Endothelial cell of umbilical vein (primary cell): ENCODE measurements around the gene LIMCH1. TPM values are rescaled to one million over a fixed set of nuclear protein-coding genes. Genes with fewer than 3 reads are reported as not detected.

Experiments
- BruUV-seq: library from RNA; stranded (reverse); fragments of 400-500 nt; replicated peaks from 2 replicates; lab custom pipeline; 2021; lab: Mats Ljungman, UMichigan
- CTCF ChIA-PET: fragments of 300-600, 350-600 bp; sonication (Branson Sonifier 250); formaldehyde crosslinking; loops from one replicate; lab custom pipeline; 2021; ENCODE audit warnings: antibody characterized with exemption, inconsistent platforms; lab: Charles Lee
- POLR2A ChIA-PET: fragments of 300-600, 350-600 bp; sonication (Branson Sonifier 250); formaldehyde crosslinking; loops from one replicate; lab custom pipeline; 2021; ENCODE audit warnings: antibody characterized with exemption, inconsistent platforms; lab: Charles Lee
- DNase-seq: peaks from one replicate; pipeline ENCODE4 v3.0.0-alpha.2; 2011; ENCODE audit warnings: low read depth, low spot score
- FAIRE-seq: peaks from 2 replicates; lab custom pipeline; 2011; peaks lifted over from hg19 to GRCh38; lab: Jason Lieb, UNC
- H2AFZ ChIP-seq: 2 replicates; pipeline ENCODE4 v1.6.0; 2012; ENCODE audit warnings: low read depth, low read length, control low read depth, inconsistent platforms
- H3K27ac ChIP-seq: 2 replicates; pipeline ENCODE4 v1.5.1; 2011; ENCODE audit warnings: low read depth, mild to moderate bottlenecking, control low read depth, low read length, moderate library complexity; ENCODE audit not compliant: insufficient read depth
- H3K27me3 ChIP-seq, 2 experiments: 2 replicates each; pipeline versions ENCODE4 v1.6.0 to v1.6.1; 2011; ENCODE audit warnings: low read length in 2 of 2, mixed read lengths in 1 of 2; ENCODE audit not compliant: control insufficient read depth in 2 of 2, insufficient read depth in 2 of 2
- H3K36me3 ChIP-seq, 2 experiments: 2 replicates in 1 of 2; 3 replicates in 1 of 2; pipeline ENCODE4 v1.5.1; 2011; ENCODE audit warnings: low read length in 2 of 2, mild to moderate bottlenecking in 1 of 2, moderate library complexity in 1 of 2; ENCODE audit not compliant: control insufficient read depth in 2 of 2, insufficient read depth in 2 of 2; ENCODE audit errors: extremely low read depth in 1 of 2
- H3K4me1 ChIP-seq: 3 replicates; pipeline ENCODE4 v1.5.1; 2011; ENCODE audit warnings: mild to moderate bottlenecking, low read length; ENCODE audit not compliant: control insufficient read depth, insufficient read depth; ENCODE audit errors: extremely low read depth
- H3K4me2 ChIP-seq: 2 replicates; pipeline ENCODE4 v1.6.1; 2011; ENCODE audit warnings: low read length, control low read depth, mixed read lengths; ENCODE audit not compliant: insufficient read depth
- H3K4me3 ChIP-seq, 3 experiments: fragments of 200-600 bp in 1 of 3; sonication (generic), shearing (Covaris generic) in 1 of 3; replicated peaks in 1 of 3; 2 replicates each; pipeline ENCODE4 v1.5.1; 2011 to 2016; ENCODE audit warnings: control low read depth in 3 of 3, low read length in 3 of 3, mild to moderate bottlenecking in 2 of 3, inconsistent platforms in 1 of 3, low read depth in 1 of 3, moderate library complexity in 1 of 3; ENCODE audit not compliant: insufficient read depth in 1 of 3
- H3K79me2 ChIP-seq: 2 replicates; pipeline ENCODE4 v1.6.0; 2012; ENCODE audit warnings: low read length, inconsistent platforms; ENCODE audit not compliant: control insufficient read depth, insufficient read depth
- H3K9ac ChIP-seq: replicated peaks from 2 replicates; pipeline ENCODE3; 2011; ENCODE audit warnings: low read length, control low read depth; ENCODE audit not compliant: insufficient read depth; ENCODE audit errors: extremely low read depth
- H3K9me1 ChIP-seq: replicated peaks from 3 replicates; pipeline ENCODE4 v1.6.0; 2011; ENCODE audit warnings: mild to moderate bottlenecking, low read length; ENCODE audit not compliant: control insufficient read depth, insufficient read depth; ENCODE audit errors: extremely low read depth
- H3K9me3 ChIP-seq: replicated peaks from 2 replicates; pipeline ENCODE4 v1.5.1; 2012; ENCODE audit warnings: low read length, inconsistent platforms; ENCODE audit not compliant: control insufficient read depth, insufficient read depth
- H4K20me1 ChIP-seq: replicated peaks from 2 replicates; pipeline ENCODE3; 2011; ENCODE audit warnings: mild to moderate bottlenecking, low read length; ENCODE audit not compliant: control insufficient read depth, insufficient read depth; ENCODE audit errors: extremely low read depth
- EZH2 ChIP-seq: IDR thresholded peaks from 2 replicates; pipeline ENCODE4 v1.6.1; 2012; ENCODE audit warnings: borderline replicate concordance, low read depth, mild to moderate bottlenecking, moderate library complexity, low read length, inconsistent platforms; ENCODE audit not compliant: severe bottlenecking
- FOS ChIP-seq: IDR thresholded peaks from 2 replicates; pipeline ENCODE4 v1.6.1; 2011; ENCODE audit warnings: mild to moderate bottlenecking, low read length, moderate library complexity, borderline replicate concordance; ENCODE audit not compliant: insufficient read depth
- GATA2 ChIP-seq: IDR thresholded peaks from 2 replicates; pipeline ENCODE4 v1.7.0; 2011; ENCODE audit warnings: low read depth, mild to moderate bottlenecking, moderate library complexity, mixed read lengths, low read length; ENCODE audit not compliant: insufficient read length, insufficient read depth
- JUN ChIP-seq: IDR thresholded peaks from 2 replicates; pipeline ENCODE4 v1.6.1; 2011; ENCODE audit warnings: borderline replicate concordance, low read depth; ENCODE audit not compliant: insufficient read length, insufficient read depth
- MAX ChIP-seq: IDR thresholded peaks from 2 replicates; pipeline ENCODE4 v1.6.1; 2011; ENCODE audit not compliant: insufficient read depth, insufficient read length
- MYC ChIP-seq: IDR thresholded peaks from one replicate; pipeline ENCODE4 v1.6.1; 2011; ENCODE audit warnings: mild to moderate bottlenecking, low read depth, low read length
- POLR2A ChIP-seq: IDR thresholded peaks from 2 replicates; pipeline ENCODE4 v1.6.1; 2012; ENCODE audit warnings: low read depth, mild to moderate bottlenecking, control low read depth, low read length
- POLR2AphosphoS5 ChIP-seq: IDR thresholded peaks from 2 replicates; pipeline ENCODE4 v1.6.1; 2012; ENCODE audit warnings: low read depth, mild to moderate bottlenecking, control low read depth, low read length, moderate library complexity; ENCODE audit not compliant: insufficient read depth
- dilution Hi-C: fragments of 300-500 bp; cut with MboI; formaldehyde crosslinking; loops from one replicate; pipeline ENCODE4 v1.15.0; 2019; ENCODE audit warnings: low sequenced_read_pairs; ENCODE audit not compliant: extremely low pct_ligation_motif_present
- intact Hi-C: fragments of 100-400 bp; cut with micrococcal nuclease; formaldehyde crosslinking; loops from one replicate; pipeline ENCODE4 v1.10.0; 2022
- polyA plus RNA-seq, 4 experiments: library from polyadenylated mRNA; depleted of rRNA in 3 of 4; stranded (reverse) in 3 of 4; unstranded in 1 of 4; fragments of >200 nt; gene quantifications; 2 replicates each; pipeline versions ENCODE4 v1.2.1 to v1.2.3, GENCODE V29; 2011 to 2012; ENCODE audit warnings: missing spikeins in 1 of 4
- total RNA-seq: library from RNA; stranded (reverse); gene quantifications from 2 replicates; pipeline ENCODE4 v1.2.3, GENCODE V29; 2021
- TF ChIP-seq, protein P1 (sequence below), 2 donors: IDR thresholded peaks; 1 replicate in 1 of 2; 2 replicates in 1 of 2; pipeline ENCODE4 v1.5.1; 2011; ENCODE audit warnings: low read length in 2 of 2, mild to moderate bottlenecking in 2 of 2, moderate library complexity in 2 of 2, control low read depth in 1 of 2, inconsistent platforms in 1 of 2, low read depth in 1 of 2; ENCODE audit not compliant: insufficient read depth in 1 of 2; ENCODE audit errors: extremely low read depth in 1 of 2

Gene LIMCH1
- total and polyA plus RNA-seq, 2 donors (not counting 3 experiments of a cell fraction or from before 2014, with no cell fraction given), result 14.3 to 32.8 TPM

DNA sequence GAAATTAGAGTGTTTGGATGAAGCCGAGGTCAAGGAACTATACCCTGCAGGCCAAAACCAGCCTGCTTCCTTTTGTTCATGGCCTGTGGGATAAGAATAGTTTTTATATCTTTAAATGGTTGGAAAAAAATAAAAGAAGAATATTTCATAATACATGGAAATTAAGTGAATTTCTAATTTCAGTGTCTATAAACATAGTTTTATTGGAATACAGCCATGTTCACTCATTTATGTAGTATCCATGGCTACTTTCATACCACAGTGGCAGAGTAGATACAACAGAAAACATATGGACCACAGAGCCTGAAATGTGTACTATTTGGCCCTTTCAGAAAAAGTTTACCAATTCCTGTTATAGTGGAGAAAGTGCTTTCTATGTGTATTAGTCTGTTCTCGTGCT, 13.6 kb downstream of the LIMCH1 start:
- FAIRE-seq (no peak), DNase-seq (no peak)
- TF ChIP-seq POLR2A (no peak), EZH2 (no peak), GATA2 (no peak), MAX (no peak), MYC (no peak), JUN (no peak), POLR2AphosphoS5 (no peak), FOS (no peak)
- TF ChIP-seq, protein P1, sequence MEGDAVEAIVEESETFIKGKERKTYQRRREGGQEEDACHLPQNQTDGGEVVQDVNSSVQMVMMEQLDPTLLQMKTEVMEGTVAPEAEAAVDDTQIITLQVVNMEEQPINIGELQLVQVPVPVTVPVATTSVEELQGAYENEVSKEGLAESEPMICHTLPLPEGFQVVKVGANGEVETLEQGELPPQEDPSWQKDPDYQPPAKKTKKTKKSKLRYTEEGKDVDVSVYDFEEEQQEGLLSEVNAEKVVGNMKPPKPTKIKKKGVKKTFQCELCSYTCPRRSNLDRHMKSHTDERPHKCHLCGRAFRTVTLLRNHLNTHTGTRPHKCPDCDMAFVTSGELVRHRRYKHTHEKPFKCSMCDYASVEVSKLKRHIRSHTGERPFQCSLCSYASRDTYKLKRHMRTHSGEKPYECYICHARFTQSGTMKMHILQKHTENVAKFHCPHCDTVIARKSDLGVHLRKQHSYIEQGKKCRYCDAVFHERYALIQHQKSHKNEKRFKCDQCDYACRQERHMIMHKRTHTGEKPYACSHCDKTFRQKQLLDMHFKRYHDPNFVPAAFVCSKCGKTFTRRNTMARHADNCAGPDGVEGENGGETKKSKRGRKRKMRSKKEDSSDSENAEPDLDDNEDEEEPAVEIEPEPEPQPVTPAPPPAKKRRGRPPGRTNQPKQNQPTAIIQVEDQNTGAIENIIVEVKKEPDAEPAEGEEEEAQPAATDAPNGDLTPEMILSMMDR (IDR thresholded peaks at IDR 0.05; ENCODE audit: extremely low read depth in 1 of 2, insufficient read depth in 1 of 2, low read depth in 1 of 2, low read length in 2 of 2), result no peak
- intact Hi-C loops (loop anchor here (5.0 kb wide), 1 partner anchor 51 kb away; no protein-coding TSS in a partner anchor), dilution Hi-C loops (no loop called here)
- ChIA-PET POLR2A (no interaction called here), CTCF (no interaction called here)
- Histone ChIP-seq H3K79me2 (no peaks in the 10 kb centered on the region), H3K36me3 (no peaks in the 10 kb centered on the region), H3K4me1 (no peaks in the 10 kb centered on the region), H3K4me3 (no peak overlapping the region), H3K27me3 (peaks cover 4 to 7% of the 10 kb centered on the region in 2 experiments), H3K9ac (no peak overlapping the region), H4K20me1 (no peaks in the 10 kb centered on the region), H3K9me1 (no peaks in the 10 kb centered on the region), H3K4me2 (no peak overlapping the region), H3K27ac (no peak overlapping the region), H2AFZ (no peak overlapping the region), H3K9me3 (no peaks in the 10 kb centered on the region)
- no TSS peak for BruUV-seq
